Endothelial cell of umbilical vein (primary cell): ENCODE results near the gene SELENOF. TPM values are rescaled to one million over a fixed set of nuclear protein-coding genes. Genes with fewer than 3 reads are reported as not detected.

ENCODE experiments used
- BruUV-seq: library from RNA; stranded (reverse); fragments of 400-500 nt; replicated peaks from 2 replicates; lab custom pipeline; 2021; lab: Mats Ljungman, UMichigan
- CTCF ChIA-PET: fragments of 300-600, 350-600 bp; sonication (Branson Sonifier 250); formaldehyde crosslinking; loops from one replicate; lab custom pipeline; 2021; ENCODE audit warnings: antibody characterized with exemption, inconsistent platforms; lab: Charles Lee
- POLR2A ChIA-PET: fragments of 300-600, 350-600 bp; sonication (Branson Sonifier 250); formaldehyde crosslinking; loops from one replicate; lab custom pipeline; 2021; ENCODE audit warnings: antibody characterized with exemption, inconsistent platforms; lab: Charles Lee
- DNase-seq: peaks from one replicate; pipeline ENCODE4 v3.0.0-alpha.2; 2011; ENCODE audit warnings: low read depth, low spot score
- FAIRE-seq: peaks from 2 replicates; lab custom pipeline; 2011; peaks lifted over from hg19 to GRCh38; lab: Jason Lieb, UNC
- H2AFZ ChIP-seq: 2 replicates; pipeline ENCODE4 v1.6.0; 2012; ENCODE audit warnings: low read depth, low read length, control low read depth, inconsistent platforms
- H3K27ac ChIP-seq: 2 replicates; pipeline ENCODE4 v1.5.1; 2011; ENCODE audit warnings: low read depth, mild to moderate bottlenecking, control low read depth, low read length, moderate library complexity; ENCODE audit not compliant: insufficient read depth
- H3K27me3 ChIP-seq, 2 experiments: 2 replicates each; pipeline versions ENCODE4 v1.6.0 to v1.6.1; 2011; ENCODE audit warnings: low read length in 2 of 2, mixed read lengths in 1 of 2; ENCODE audit not compliant: control insufficient read depth in 2 of 2, insufficient read depth in 2 of 2
- H3K36me3 ChIP-seq, 2 experiments: 2 replicates in 1 of 2; 3 replicates in 1 of 2; pipeline ENCODE4 v1.5.1; 2011; ENCODE audit warnings: low read length in 2 of 2, mild to moderate bottlenecking in 1 of 2, moderate library complexity in 1 of 2; ENCODE audit not compliant: control insufficient read depth in 2 of 2, insufficient read depth in 2 of 2; ENCODE audit errors: extremely low read depth in 1 of 2
- H3K4me1 ChIP-seq: 3 replicates; pipeline ENCODE4 v1.5.1; 2011; ENCODE audit warnings: mild to moderate bottlenecking, low read length; ENCODE audit not compliant: control insufficient read depth, insufficient read depth; ENCODE audit errors: extremely low read depth
- H3K4me2 ChIP-seq: 2 replicates; pipeline ENCODE4 v1.6.1; 2011; ENCODE audit warnings: low read length, control low read depth, mixed read lengths; ENCODE audit not compliant: insufficient read depth
- H3K4me3 ChIP-seq, 3 experiments: fragments of 200-600 bp in 1 of 3; sonication (generic), shearing (Covaris generic) in 1 of 3; replicated peaks in 1 of 3; 2 replicates each; pipeline ENCODE4 v1.5.1; 2011 to 2016; ENCODE audit warnings: control low read depth in 3 of 3, low read length in 3 of 3, mild to moderate bottlenecking in 2 of 3, inconsistent platforms in 1 of 3, low read depth in 1 of 3, moderate library complexity in 1 of 3; ENCODE audit not compliant: insufficient read depth in 1 of 3
- H3K79me2 ChIP-seq: 2 replicates; pipeline ENCODE4 v1.6.0; 2012; ENCODE audit warnings: low read length, inconsistent platforms; ENCODE audit not compliant: control insufficient read depth, insufficient read depth
- H3K9ac ChIP-seq: replicated peaks from 2 replicates; pipeline ENCODE3; 2011; ENCODE audit warnings: low read length, control low read depth; ENCODE audit not compliant: insufficient read depth; ENCODE audit errors: extremely low read depth
- H3K9me1 ChIP-seq: replicated peaks from 3 replicates; pipeline ENCODE4 v1.6.0; 2011; ENCODE audit warnings: mild to moderate bottlenecking, low read length; ENCODE audit not compliant: control insufficient read depth, insufficient read depth; ENCODE audit errors: extremely low read depth
- H3K9me3 ChIP-seq: replicated peaks from 2 replicates; pipeline ENCODE4 v1.5.1; 2012; ENCODE audit warnings: low read length, inconsistent platforms; ENCODE audit not compliant: control insufficient read depth, insufficient read depth
- H4K20me1 ChIP-seq: replicated peaks from 2 replicates; pipeline ENCODE3; 2011; ENCODE audit warnings: mild to moderate bottlenecking, low read length; ENCODE audit not compliant: control insufficient read depth, insufficient read depth; ENCODE audit errors: extremely low read depth
- EZH2 ChIP-seq: IDR thresholded peaks from 2 replicates; pipeline ENCODE4 v1.6.1; 2012; ENCODE audit warnings: borderline replicate concordance, low read depth, mild to moderate bottlenecking, moderate library complexity, low read length, inconsistent platforms; ENCODE audit not compliant: severe bottlenecking
- FOS ChIP-seq: IDR thresholded peaks from 2 replicates; pipeline ENCODE4 v1.6.1; 2011; ENCODE audit warnings: mild to moderate bottlenecking, low read length, moderate library complexity, borderline replicate concordance; ENCODE audit not compliant: insufficient read depth
- GATA2 ChIP-seq: IDR thresholded peaks from 2 replicates; pipeline ENCODE4 v1.7.0; 2011; ENCODE audit warnings: low read depth, mild to moderate bottlenecking, moderate library complexity, mixed read lengths, low read length; ENCODE audit not compliant: insufficient read length, insufficient read depth
- JUN ChIP-seq: IDR thresholded peaks from 2 replicates; pipeline ENCODE4 v1.6.1; 2011; ENCODE audit warnings: borderline replicate concordance, low read depth; ENCODE audit not compliant: insufficient read length, insufficient read depth
- MYC ChIP-seq: IDR thresholded peaks from one replicate; pipeline ENCODE4 v1.6.1; 2011; ENCODE audit warnings: mild to moderate bottlenecking, low read depth, low read length
- POLR2A ChIP-seq: IDR thresholded peaks from 2 replicates; pipeline ENCODE4 v1.6.1; 2012; ENCODE audit warnings: low read depth, mild to moderate bottlenecking, control low read depth, low read length
- POLR2AphosphoS5 ChIP-seq: IDR thresholded peaks from 2 replicates; pipeline ENCODE4 v1.6.1; 2012; ENCODE audit warnings: low read depth, mild to moderate bottlenecking, control low read depth, low read length, moderate library complexity; ENCODE audit not compliant: insufficient read depth
- dilution Hi-C: fragments of 300-500 bp; cut with MboI; formaldehyde crosslinking; loops from one replicate; pipeline ENCODE4 v1.15.0; 2019; ENCODE audit warnings: low sequenced_read_pairs; ENCODE audit not compliant: extremely low pct_ligation_motif_present
- intact Hi-C: fragments of 100-400 bp; cut with micrococcal nuclease; formaldehyde crosslinking; loops from one replicate; pipeline ENCODE4 v1.10.0; 2022
- polyA plus RNA-seq, 4 experiments: library from polyadenylated mRNA; depleted of rRNA in 3 of 4; stranded (reverse) in 3 of 4; unstranded in 1 of 4; fragments of >200 nt; gene quantifications; 2 replicates each; pipeline versions ENCODE4 v1.2.1 to v1.2.3, GENCODE V29; 2011 to 2012; ENCODE audit warnings: missing spikeins in 1 of 4
- total RNA-seq: library from RNA; stranded (reverse); gene quantifications from 2 replicates; pipeline ENCODE4 v1.2.3, GENCODE V29; 2021
- TF ChIP-seq, protein P1 (sequence below), 2 donors: IDR thresholded peaks; 1 replicate in 1 of 2; 2 replicates in 1 of 2; pipeline ENCODE4 v1.5.1; 2011; ENCODE audit warnings: low read length in 2 of 2, mild to moderate bottlenecking in 2 of 2, moderate library complexity in 2 of 2, control low read depth in 1 of 2, inconsistent platforms in 1 of 2, low read depth in 1 of 2; ENCODE audit not compliant: insufficient read depth in 1 of 2; ENCODE audit errors: extremely low read depth in 1 of 2
- TF ChIP-seq, protein P2 (sequence below): IDR thresholded peaks from 2 replicates; pipeline ENCODE4 v1.6.1; 2011; ENCODE audit not compliant: insufficient read depth, insufficient read length

Gene SELENOF
- total and polyA plus RNA-seq, 2 donors (not counting 3 experiments of a cell fraction or from before 2014, with no cell fraction given), result 102 to 202 TPM

DNA sequence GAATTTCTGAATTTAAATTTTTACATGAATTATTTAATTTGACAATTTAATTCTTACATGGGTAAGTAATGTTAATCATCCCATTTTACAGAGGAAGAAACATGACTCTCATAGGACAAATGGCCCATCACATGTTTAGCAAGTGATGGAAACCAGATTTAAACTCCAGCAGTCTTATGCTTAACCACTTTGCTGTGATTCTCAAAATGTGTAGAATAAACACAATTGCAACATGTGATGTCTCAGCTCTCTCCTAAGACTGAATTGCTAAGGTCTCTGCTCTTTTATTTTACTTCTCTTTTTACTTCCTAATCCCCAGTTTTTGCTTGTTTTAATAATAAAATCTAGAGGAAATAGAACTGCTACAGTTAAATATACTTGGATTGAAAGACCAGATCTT, 43.3 kb upstream of the SELENOF start:
- Histone ChIP-seq H3K4me2 (no peak overlapping the region), H3K9me1 (no peaks in the 10 kb centered on the region), H3K27ac (no peak overlapping the region), H2AFZ (no peak overlapping the region), H3K9ac (no peak overlapping the region), H3K4me1 (no peaks in the 10 kb centered on the region), H3K27me3 (no peaks in the 10 kb centered on the region), H3K9me3 (no peaks in the 10 kb centered on the region), H3K4me3 (no peak overlapping the region), H4K20me1 (peaks cover 2% of the 10 kb centered on the region), H3K79me2 (no peaks in the 10 kb centered on the region), H3K36me3 (no peaks in the 10 kb centered on the region)
- TF ChIP-seq JUN, result no peak
- TF ChIP-seq FOS, result no peak
- no peak for TF ChIP-seq MYC
- no peak for TF ChIP-seq EZH2
- TF ChIP-seq POLR2A, result no peak
- TF ChIP-seq, protein P1, sequence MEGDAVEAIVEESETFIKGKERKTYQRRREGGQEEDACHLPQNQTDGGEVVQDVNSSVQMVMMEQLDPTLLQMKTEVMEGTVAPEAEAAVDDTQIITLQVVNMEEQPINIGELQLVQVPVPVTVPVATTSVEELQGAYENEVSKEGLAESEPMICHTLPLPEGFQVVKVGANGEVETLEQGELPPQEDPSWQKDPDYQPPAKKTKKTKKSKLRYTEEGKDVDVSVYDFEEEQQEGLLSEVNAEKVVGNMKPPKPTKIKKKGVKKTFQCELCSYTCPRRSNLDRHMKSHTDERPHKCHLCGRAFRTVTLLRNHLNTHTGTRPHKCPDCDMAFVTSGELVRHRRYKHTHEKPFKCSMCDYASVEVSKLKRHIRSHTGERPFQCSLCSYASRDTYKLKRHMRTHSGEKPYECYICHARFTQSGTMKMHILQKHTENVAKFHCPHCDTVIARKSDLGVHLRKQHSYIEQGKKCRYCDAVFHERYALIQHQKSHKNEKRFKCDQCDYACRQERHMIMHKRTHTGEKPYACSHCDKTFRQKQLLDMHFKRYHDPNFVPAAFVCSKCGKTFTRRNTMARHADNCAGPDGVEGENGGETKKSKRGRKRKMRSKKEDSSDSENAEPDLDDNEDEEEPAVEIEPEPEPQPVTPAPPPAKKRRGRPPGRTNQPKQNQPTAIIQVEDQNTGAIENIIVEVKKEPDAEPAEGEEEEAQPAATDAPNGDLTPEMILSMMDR (IDR thresholded peaks at IDR 0.05; ENCODE audit: extremely low read depth in 1 of 2, insufficient read depth in 1 of 2, low read depth in 1 of 2, low read length in 2 of 2), result no peak
- TF ChIP-seq GATA2, result no peak
- TF ChIP-seq, protein P2, sequence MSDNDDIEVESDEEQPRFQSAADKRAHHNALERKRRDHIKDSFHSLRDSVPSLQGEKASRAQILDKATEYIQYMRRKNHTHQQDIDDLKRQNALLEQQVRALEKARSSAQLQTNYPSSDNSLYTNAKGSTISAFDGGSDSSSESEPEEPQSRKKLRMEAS, result no peak
- no peak for TF ChIP-seq POLR2AphosphoS5
- no TSS peak for BruUV-seq
- no peak for FAIRE-seq
- DNase-seq, result no peak
- dilution Hi-C loops, result no loop called here
- ChIA-PET CTCF (interaction anchor here (1.3 to 1.8 kb wide), 2 partner anchors 9 to 18 kb away, joined by 3 to 5 read pairs; no protein-coding TSS in a partner anchor), POLR2A (no interaction called here)
- intact Hi-C loops, result no loop called here
